LNCAP (cell line): ENCODE results near the gene C12orf42.
A peak's percentile ranks its signal among the peaks of the same experiment; 100 is the strongest.

Experiments used
- TF ChIP-seq, protein P1 (sequence below): fragments of 450-650 bp; IDR thresholded peaks from 2 replicates; pipeline ENCODE4 v1.5.1; 2017; ENCODE audit warnings: mild to moderate bottlenecking

Gene C12orf42

DNA sequence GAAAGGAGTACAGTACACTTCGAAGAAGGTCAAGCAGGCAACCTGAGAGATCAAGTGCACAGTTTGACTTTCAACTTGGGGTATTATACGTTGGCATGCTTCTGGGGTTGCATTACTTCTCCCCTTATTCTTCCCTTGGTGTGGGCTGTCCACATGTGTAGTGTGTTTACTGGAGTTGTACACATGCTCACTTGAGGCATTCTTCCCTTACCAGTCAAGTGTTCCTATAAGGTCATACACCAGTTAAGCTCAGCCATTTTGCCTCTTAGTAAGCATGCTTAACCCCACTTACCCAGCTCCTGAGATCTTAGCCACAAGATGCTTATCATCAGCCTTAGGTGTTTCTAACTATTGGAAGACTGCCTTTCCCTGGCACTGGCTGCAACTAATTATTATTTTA is 63.8 kb downstream of the C12orf42 start:
- TF ChIP-seq, protein P1, sequence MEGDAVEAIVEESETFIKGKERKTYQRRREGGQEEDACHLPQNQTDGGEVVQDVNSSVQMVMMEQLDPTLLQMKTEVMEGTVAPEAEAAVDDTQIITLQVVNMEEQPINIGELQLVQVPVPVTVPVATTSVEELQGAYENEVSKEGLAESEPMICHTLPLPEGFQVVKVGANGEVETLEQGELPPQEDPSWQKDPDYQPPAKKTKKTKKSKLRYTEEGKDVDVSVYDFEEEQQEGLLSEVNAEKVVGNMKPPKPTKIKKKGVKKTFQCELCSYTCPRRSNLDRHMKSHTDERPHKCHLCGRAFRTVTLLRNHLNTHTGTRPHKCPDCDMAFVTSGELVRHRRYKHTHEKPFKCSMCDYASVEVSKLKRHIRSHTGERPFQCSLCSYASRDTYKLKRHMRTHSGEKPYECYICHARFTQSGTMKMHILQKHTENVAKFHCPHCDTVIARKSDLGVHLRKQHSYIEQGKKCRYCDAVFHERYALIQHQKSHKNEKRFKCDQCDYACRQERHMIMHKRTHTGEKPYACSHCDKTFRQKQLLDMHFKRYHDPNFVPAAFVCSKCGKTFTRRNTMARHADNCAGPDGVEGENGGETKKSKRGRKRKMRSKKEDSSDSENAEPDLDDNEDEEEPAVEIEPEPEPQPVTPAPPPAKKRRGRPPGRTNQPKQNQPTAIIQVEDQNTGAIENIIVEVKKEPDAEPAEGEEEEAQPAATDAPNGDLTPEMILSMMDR = no peak

DNA sequence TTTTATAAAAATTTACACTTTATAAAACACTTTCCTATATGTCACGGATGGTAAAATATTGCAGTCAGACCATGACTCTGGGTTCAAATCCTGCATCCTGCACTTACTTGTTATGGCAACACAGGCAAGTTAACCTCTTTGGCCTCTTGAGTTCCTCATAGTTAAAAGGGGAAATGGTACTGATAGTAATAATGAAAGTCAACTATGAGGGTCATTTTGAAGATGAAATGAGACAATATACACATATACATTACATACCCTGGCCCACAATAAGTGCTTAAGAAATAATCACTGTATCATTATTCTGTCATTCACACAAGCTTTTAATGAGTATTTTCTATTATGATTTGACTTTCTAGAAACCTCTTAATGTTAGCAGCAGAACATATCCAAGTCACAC is 64.4 kb downstream of the C12orf42 start:
- TF ChIP-seq, protein P1 = no peak

DNA sequence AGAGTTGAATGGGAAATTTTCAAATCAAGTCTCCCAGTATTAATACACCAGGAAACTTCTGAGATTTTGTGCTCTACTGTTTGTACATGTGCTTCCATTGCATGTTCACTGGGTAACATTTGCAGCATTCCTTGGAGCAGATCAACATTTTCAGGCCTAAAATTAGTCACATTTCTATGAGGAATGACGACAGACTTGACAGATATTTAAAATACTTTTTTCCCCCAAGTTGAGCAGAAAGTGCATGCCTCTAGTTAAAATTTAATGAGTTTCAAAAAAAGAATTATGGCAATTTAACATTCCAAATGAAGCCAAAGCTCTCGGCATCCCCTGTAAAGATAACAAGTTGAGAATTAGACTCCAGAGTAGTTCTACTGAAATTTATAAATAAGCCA is 72.3 kb downstream of the C12orf42 start:
- TF ChIP-seq, protein P1 = no peak

DNA sequence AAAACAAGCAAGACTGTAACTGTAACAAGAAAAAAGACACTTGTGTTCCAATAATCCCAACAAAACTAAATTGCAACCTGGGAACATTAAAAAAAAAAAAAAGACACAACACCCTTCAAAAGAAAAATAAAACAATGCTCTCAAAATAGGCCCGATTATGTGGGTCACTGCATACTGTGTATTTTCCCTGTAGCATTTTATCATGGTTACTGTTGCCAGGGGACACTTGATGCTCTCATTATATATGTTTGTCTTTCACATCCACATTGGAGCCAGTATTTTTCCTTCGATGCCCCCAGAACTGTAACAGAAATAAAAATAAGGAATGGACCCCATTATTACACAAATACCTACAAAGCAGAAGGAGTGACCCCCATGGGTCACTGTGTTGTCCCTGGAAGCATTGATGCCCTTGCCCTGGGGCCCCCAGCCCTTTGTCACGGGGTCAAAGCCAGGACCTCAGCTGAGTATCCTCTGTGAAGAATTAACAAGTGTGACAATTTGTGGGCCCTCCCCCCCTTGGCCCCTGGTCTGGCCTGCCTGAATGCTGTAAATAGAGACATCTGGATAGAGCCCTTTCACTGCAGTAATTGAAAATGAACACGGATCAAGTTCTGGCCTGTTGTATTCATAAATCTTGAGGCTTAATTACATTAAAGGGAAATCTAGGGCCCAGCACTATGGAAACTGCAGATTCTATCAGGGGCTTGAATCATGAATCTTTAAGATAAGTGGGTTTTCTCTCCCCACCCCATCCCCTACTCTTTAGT is 72.8 kb downstream of the C12orf42 start:
- TF ChIP-seq, protein P1 = no peak

DNA sequence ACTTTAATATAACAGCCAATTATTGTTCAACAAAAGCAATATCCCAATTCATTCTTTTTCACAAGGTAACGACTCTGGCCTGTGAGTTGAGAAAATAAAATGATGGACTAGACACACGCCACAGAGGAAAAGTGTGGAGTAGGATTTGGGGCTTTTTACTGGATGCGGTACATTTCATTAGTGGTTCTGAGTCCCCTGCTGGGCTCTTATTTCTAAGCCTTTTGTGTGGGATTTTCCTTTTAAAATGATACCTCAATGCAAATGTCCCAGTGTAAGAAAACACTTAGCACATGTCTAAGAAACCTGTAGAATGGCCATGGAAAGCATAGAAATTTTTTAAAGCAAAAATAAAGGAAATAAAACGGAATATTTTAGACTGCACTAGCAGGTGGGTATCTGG is 73.4 kb downstream of the C12orf42 start:
- TF ChIP-seq, protein P1 = no peak

DNA sequence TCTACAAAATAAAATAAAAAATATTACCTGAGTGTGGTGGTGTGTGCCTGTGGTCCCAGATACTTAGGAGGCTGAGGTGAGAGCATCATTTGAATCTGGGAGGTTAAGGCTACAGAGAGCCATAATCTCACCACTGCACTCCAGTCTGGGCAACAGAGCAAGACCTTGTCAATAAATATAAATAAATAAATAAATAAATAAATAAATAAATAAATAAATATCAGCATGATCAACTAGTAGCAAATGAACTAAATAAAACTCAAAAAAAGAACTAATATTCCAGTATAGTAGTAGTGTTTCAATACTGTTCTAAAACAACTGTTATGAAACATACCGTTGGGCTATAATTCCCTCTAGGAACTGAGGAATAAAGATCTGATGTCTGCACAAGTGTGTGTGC is 74.4 kb downstream of the C12orf42 start:
- TF ChIP-seq, protein P1 = no peak

DNA sequence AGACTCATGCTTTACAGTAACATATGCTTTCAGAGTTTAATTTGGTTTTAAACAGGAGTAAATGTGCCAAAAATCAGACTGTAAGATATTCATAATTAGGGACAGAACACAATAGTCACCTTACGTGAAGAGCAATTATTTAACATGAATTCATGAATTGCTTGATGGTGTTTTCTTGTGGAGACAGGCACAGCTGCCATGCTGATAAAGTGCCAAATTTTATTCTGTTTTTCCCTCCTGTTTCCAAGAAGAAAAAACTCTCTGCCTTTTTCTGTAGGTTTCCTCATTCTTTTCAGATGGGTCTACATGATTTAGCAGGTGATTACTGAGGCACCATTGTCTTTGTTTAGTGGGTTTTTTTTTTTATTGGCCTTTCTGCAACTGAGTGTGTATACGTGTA is 80.1 kb downstream of the C12orf42 start:
- TF ChIP-seq, protein P1 = no peak

DNA sequence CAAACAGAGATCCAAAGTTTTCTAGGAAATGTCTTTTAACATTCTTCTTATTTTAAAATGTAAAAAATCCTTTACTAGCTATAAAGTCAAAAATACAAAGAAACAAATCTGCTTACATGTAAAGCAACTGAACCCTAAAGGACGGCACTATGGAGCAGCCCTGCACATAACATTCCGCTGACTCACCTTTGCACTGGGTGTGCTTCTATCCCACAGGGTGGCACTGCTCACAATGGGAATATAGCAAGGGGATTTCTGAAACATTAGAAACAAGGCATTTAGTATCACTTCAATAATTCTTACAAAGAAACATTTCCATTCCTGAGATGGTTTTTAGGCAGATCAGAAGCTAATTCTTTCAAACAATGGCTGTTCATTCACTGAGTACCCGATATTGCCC is 94.3 kb downstream of the C12orf42 start:
- TF ChIP-seq, protein P1 = peak; percentile 16; the same call in 1 of the 2 replicates
